GM23338 (cell line): Measurements from ENCODE around the gene MTF1. TPM values are rescaled to one million over a fixed set of nuclear protein-coding genes. Genes with fewer than 3 reads are reported as not detected.

Experiments
- ATAC-seq: fragments of 200-7000 bp; cut with Tn5 transposase; 3 replicates; pipeline ENCODE4 v1.9.1; 2020
- DNase-seq: peaks from one replicate; pipeline ENCODE4 v3.0.0-alpha.2; 2015; ENCODE audit warnings: low spot score
- H2AFZ ChIP-seq: fragments of 200-600 bp; sonication (generic); 2 replicates; pipeline ENCODE4 v1.8.0; 2016; ENCODE audit warnings: antibody characterized with exemption, mild to moderate bottlenecking, moderate library complexity
- H3F3A ChIP-seq: fragments of 200-600 bp; sonication (generic); replicated peaks from 2 replicates; pipeline ENCODE4 v1.8.0; 2017; ENCODE audit warnings: antibody characterized with exemption, mixed run types, low read depth
- H3K27ac ChIP-seq: fragments of 200-600 bp; sonication (generic); 2 replicates; pipeline ENCODE4 v1.6.1; 2016; ENCODE audit warnings: low read depth
- H3K27me3 ChIP-seq: fragments of 200-600 bp; sonication (generic); 2 replicates; pipeline ENCODE4 v1.8.0; 2016; ENCODE audit warnings: mild to moderate bottlenecking, mixed run types, moderate library complexity; ENCODE audit not compliant: insufficient read depth
- H3K36me3 ChIP-seq: fragments of 200-600 bp; sonication (generic); 2 replicates; pipeline ENCODE4 v1.8.0; 2016; ENCODE audit warnings: mild to moderate bottlenecking; ENCODE audit not compliant: insufficient read depth
- H3K4me1 ChIP-seq: fragments of 200-600 bp; sonication (generic); 2 replicates; pipeline ENCODE4 v1.8.0; 2016; ENCODE audit warnings: mild to moderate bottlenecking, moderate library complexity; ENCODE audit not compliant: insufficient read depth
- H3K4me2 ChIP-seq: fragments of 200-600 bp; sonication (generic); 2 replicates; pipeline ENCODE4 v1.7.1; 2017; ENCODE audit warnings: mixed run types
- H3K4me3 ChIP-seq: fragments of 200-600 bp; sonication (generic); 2 replicates; pipeline ENCODE4 v1.6.1; 2016; ENCODE audit warnings: mixed run types
- H3K79me2 ChIP-seq: fragments of 200-600 bp; sonication (generic); replicated peaks from 2 replicates; pipeline ENCODE4 v1.8.0; 2017; ENCODE audit warnings: mild to moderate bottlenecking; ENCODE audit not compliant: insufficient read depth
- H3K9me2 ChIP-seq: fragments of 200-600 bp; sonication (generic); 2 replicates; pipeline ENCODE4 v1.8.0; 2017; ENCODE audit not compliant: insufficient read depth
- H4K20me1 ChIP-seq: fragments of 200-600 bp; sonication (generic); replicated peaks from 2 replicates; pipeline ENCODE4 v1.8.0; 2017; ENCODE audit warnings: mild to moderate bottlenecking; ENCODE audit not compliant: insufficient read depth
- H3K27ac Mint-ChIP-seq: 2 replicates; pipeline ENCODE4 v1.8.0; 2020; ENCODE audit warnings: inconsistent platforms, mild to moderate bottlenecking, moderate library complexity, mixed read lengths
- H3K27me3 Mint-ChIP-seq: 3 replicates; pipeline ENCODE4 v1.8.0; 2022; ENCODE audit warnings: low read depth, mild to moderate bottlenecking, moderate library complexity, mixed read lengths, inconsistent platforms; ENCODE audit not compliant: insufficient read depth, poor library complexity
- H3K36me3 Mint-ChIP-seq: 3 replicates; pipeline ENCODE4 v1.8.0; 2021; ENCODE audit warnings: low read depth, mild to moderate bottlenecking, inconsistent platforms, moderate library complexity, mixed read lengths
- H3K4me1 Mint-ChIP-seq: 3 replicates; pipeline ENCODE4 v1.8.0; 2020; ENCODE audit warnings: mild to moderate bottlenecking, inconsistent platforms, mixed read lengths
- H3K4me3 Mint-ChIP-seq: 3 replicates; pipeline ENCODE4 v1.8.0; 2021; ENCODE audit warnings: moderate library complexity, mild to moderate bottlenecking, inconsistent platforms, mixed read lengths
- H3K9me3 Mint-ChIP-seq: 3 replicates; pipeline ENCODE4 v1.8.0; 2020; ENCODE audit warnings: moderate library complexity, mild to moderate bottlenecking, inconsistent platforms, mixed read lengths
- polyA plus RNA-seq: library from polyadenylated mRNA; unstranded; fragments of >200 nt; fragmentation: Nextera tagmentation; extraction: Ambion mirVana; gene quantifications from 2 replicates; pipeline ENCODE4 v1.2.1, GENCODE V29; 2016
- total RNA-seq: library from RNA; depleted of rRNA; stranded (reverse); fragments of >200 nt; shearing (Covaris generic); gene quantifications from 2 replicates; pipeline ENCODE4 v1.2.3, GENCODE V29; 2014
- TF ChIP-seq, protein P1 (sequence below): fragments of 250-450 bp; sonication (Bioruptor Pico); IDR thresholded peaks from 2 replicates; pipeline ENCODE4 v1.5.0; 2020; ENCODE audit warnings: mild to moderate bottlenecking, moderate library complexity
- TF ChIP-seq, protein P2 (sequence below), 2 experiments: fragments of 200-600 bp in 1 of 2; sonication (generic) in 1 of 2; conservative IDR thresholded peaks; 2 replicates each; pipeline versions ENCODE4 v1.5.1 to v1.6.1; 2016 to 2017; ENCODE audit warnings: antibody characterized with exemption in 2 of 2, low read depth in 2 of 2, mild to moderate bottlenecking in 2 of 2, moderate library complexity in 1 of 2
- TF ChIP-seq, protein P3 (sequence below): IDR thresholded peaks from one replicate; pipeline ENCODE4 v1.6.1; 2018; ENCODE audit warnings: antibody characterized with exemption; ENCODE audit not compliant: unreplicated experiment

Gene MTF1
- total and polyA plus RNA-seq, 2 experiments from 2014 or later = 4.5 to 5.6 TPM

DNA sequence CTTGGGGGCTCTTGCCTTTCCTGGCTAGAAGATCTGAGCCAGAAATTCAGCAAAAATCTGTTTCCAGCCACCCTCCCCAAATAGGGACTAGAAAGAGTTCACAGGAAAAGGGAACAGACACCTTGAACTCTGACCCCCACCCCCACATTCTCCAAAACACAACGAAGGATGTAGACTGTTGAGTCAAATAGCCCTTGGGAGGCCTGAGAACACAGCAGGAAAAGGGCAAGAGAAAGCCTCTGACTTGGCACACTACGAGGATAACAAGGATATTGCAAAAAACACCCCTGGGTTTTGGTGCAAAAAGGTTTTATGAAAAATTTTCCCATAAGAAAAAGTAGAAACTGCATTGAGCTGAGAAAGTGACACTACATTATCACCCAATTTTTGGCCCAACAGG lies 49.5 kb downstream of the MTF1 start (continued):
- TF ChIP-seq, protein P1, sequence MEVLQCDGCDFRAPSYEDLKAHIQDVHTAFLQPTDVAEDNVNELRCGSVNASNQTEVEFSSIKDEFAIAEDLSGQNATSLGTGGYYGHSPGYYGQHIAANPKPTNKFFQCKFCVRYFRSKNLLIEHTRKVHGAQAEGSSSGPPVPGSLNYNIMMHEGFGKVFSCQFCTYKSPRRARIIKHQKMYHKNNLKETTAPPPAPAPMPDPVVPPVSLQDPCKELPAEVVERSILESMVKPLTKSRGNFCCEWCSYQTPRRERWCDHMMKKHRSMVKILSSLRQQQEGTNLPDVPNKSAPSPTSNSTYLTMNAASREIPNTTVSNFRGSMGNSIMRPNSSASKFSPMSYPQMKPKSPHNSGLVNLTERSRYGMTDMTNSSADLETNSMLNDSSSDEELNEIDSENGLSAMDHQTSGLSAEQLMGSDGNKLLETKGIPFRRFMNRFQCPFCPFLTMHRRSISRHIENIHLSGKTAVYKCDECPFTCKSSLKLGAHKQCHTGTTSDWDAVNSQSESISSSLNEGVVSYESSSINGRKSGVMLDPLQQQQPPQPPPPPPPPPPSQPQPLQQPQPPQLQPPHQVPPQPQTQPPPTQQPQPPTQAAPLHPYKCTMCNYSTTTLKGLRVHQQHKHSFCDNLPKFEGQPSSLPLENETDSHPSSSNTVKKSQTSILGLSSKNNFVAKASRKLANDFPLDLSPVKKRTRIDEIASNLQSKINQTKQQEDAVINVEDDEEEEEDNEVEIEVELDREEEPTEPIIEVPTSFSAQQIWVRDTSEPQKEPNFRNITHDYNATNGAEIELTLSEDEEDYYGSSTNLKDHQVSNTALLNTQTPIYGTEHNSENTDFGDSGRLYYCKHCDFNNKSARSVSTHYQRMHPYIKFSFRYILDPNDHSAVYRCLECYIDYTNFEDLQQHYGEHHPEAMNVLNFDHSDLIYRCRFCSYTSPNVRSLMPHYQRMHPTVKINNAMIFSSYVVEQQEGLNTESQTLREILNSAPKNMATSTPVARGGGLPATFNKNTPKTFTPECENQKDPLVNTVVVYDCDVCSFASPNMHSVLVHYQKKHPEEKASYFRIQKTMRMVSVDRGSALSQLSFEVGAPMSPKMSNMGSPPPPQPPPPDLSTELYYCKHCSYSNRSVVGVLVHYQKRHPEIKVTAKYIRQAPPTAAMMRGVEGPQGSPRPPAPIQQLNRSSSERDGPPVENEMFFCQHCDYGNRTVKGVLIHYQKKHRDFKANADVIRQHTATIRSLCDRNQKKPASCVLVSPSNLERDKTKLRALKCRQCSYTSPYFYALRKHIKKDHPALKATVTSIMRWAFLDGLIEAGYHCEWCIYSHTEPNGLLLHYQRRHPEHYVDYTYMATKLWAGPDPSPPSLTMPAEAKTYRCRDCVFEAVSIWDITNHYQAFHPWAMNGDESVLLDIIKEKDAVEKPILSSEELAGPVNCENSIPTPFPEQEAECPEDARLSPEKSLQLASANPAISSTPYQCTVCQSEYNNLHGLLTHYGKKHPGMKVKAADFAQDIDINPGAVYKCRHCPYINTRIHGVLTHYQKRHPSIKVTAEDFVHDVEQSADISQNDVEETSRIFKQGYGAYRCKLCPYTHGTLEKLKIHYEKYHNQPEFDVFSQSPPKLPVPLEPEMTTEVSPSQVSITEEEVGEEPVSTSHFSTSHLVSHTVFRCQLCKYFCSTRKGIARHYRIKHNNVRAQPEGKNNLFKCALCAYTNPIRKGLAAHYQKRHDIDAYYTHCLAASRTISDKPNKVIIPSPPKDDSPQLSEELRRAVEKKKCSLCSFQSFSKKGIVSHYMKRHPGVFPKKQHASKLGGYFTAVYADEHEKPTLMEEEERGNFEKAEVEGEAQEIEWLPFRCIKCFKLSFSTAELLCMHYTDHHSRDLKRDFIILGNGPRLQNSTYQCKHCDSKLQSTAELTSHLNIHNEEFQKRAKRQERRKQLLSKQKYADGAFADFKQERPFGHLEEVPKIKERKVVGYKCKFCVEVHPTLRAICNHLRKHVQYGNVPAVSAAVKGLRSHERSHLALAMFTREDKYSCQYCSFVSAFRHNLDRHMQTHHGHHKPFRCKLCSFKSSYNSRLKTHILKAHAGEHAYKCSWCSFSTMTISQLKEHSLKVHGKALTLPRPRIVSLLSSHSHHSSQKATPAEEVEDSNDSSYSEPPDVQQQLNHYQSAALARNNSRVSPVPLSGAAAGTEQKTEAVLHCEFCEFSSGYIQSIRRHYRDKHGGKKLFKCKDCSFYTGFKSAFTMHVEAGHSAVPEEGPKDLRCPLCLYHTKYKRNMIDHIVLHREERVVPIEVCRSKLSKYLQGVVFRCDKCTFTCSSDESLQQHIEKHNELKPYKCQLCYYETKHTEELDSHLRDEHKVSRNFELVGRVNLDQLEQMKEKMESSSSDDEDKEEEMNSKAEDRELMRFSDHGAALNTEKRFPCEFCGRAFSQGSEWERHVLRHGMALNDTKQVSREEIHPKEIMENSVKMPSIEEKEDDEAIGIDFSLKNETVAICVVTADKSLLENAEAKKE = no peak

DNA sequence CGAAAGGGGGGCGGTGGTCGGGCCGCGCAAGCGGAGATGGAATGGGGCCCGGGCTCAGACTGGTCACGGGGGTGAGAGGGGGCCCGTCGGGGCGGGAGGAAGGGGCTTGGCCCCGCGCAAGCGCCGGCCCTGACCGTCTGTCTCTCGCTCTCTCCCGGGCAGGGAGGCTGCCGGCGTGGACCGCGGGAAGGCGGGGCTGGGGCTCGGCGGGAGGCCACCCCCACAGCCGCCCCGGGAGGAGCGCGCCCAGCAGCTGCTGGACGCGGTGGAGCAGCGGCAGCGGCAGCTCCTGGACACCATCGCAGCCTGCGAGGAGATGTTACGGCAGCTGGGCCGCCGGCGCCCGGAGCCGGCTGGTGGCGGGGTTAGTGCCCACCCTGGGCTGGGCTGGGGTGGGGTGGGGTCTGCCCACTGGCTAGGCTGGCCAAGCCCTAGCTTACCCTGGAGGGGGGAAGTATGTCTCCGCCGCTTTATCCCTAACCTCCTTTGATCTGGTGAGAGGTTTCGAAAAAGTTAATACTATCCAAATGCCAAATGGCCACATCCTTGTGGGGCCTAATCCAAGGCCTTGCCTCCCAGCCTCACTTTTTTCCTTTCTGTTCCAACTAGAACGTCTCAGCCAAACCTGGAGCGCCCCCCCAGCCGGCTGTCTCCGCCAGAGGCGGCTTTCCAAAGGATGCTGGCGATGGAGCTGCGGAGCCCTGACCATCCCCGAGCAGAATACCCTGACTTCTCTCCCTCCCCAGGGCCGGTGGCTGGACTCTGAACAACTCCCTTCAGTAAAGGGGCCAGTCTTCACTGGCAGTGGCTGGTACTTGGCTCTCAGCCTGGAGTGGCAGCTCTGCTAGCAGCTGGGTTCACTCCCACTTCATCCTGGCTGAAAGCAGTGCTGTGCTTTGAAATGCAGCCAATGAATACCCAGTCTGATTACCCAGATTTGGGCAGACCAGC lies 50.7 kb downstream of the MTF1 start:
- Mint-ChIP-seq H3K36me3 (peaks cover 49% of the 10 kb centered on the region), H3K27me3 (peaks cover 5% of the 10 kb centered on the region), H3K4me1 (peaks cover 20% of the 10 kb centered on the region), H3K9me3 (no peaks in the 10 kb centered on the region), H3K27ac (peak overlapping the region; percentile 89), H3K4me3 (peak overlapping the region; percentile 86)
- H3K4me2 ChIP-seq = peak overlapping the region; percentile 86
- TF ChIP-seq, protein P2, sequence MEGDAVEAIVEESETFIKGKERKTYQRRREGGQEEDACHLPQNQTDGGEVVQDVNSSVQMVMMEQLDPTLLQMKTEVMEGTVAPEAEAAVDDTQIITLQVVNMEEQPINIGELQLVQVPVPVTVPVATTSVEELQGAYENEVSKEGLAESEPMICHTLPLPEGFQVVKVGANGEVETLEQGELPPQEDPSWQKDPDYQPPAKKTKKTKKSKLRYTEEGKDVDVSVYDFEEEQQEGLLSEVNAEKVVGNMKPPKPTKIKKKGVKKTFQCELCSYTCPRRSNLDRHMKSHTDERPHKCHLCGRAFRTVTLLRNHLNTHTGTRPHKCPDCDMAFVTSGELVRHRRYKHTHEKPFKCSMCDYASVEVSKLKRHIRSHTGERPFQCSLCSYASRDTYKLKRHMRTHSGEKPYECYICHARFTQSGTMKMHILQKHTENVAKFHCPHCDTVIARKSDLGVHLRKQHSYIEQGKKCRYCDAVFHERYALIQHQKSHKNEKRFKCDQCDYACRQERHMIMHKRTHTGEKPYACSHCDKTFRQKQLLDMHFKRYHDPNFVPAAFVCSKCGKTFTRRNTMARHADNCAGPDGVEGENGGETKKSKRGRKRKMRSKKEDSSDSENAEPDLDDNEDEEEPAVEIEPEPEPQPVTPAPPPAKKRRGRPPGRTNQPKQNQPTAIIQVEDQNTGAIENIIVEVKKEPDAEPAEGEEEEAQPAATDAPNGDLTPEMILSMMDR (conservative IDR thresholded peaks at IDR 0.05; ENCODE audit: low read depth in 2 of 2) = peak in 1 of 2 experiments; percentile 8; a peak in 1 of 4 replicates
- TF ChIP-seq, protein P3, sequence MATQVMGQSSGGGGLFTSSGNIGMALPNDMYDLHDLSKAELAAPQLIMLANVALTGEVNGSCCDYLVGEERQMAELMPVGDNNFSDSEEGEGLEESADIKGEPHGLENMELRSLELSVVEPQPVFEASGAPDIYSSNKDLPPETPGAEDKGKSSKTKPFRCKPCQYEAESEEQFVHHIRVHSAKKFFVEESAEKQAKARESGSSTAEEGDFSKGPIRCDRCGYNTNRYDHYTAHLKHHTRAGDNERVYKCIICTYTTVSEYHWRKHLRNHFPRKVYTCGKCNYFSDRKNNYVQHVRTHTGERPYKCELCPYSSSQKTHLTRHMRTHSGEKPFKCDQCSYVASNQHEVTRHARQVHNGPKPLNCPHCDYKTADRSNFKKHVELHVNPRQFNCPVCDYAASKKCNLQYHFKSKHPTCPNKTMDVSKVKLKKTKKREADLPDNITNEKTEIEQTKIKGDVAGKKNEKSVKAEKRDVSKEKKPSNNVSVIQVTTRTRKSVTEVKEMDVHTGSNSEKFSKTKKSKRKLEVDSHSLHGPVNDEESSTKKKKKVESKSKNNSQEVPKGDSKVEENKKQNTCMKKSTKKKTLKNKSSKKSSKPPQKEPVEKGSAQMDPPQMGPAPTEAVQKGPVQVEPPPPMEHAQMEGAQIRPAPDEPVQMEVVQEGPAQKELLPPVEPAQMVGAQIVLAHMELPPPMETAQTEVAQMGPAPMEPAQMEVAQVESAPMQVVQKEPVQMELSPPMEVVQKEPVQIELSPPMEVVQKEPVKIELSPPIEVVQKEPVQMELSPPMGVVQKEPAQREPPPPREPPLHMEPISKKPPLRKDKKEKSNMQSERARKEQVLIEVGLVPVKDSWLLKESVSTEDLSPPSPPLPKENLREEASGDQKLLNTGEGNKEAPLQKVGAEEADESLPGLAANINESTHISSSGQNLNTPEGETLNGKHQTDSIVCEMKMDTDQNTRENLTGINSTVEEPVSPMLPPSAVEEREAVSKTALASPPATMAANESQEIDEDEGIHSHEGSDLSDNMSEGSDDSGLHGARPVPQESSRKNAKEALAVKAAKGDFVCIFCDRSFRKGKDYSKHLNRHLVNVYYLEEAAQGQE = no peak
- H3K4me1 ChIP-seq = peaks cover 13% of the 10 kb centered on the region
- H3K27ac ChIP-seq = peak overlapping the region; percentile 63; the same call in 1 of the 2 replicates
- DNase-seq (peak; percentile 59), ATAC-seq (peak; percentile 71)
- peak overlapping the region; percentile 100 for H3K4me3 ChIP-seq
- peaks cover 42% of the 10 kb centered on the region for H3K79me2 ChIP-seq
- H3F3A ChIP-seq = peaks cover 19% of the 10 kb centered on the region
- no peak overlapping the region for H2AFZ ChIP-seq
- peaks cover 34% of the 10 kb centered on the region for H3K36me3 ChIP-seq
- H4K20me1 ChIP-seq = peaks cover 36% of the 10 kb centered on the region
- H3K27me3 ChIP-seq = no peaks in the 10 kb centered on the region
- no peaks in the 10 kb centered on the region for H3K9me2 ChIP-seq
